NCI-H146 treated with DMSO at 0.1 percent for 48 hours (cell line): ENCODE data around the gene RNF126.
A peak's percentile ranks its signal among the peaks of the same experiment; 100 is the strongest.
"Not testable (repeated sequence)": the region's sequence is repeated elsewhere in the genome, so short reads cannot be mapped to it uniquely, and the experiment has no call there.

Experiments used
- DNase-seq: peaks from one replicate; lab custom pipeline; 2025; ENCODE audit not compliant: unreplicated experiment; lab: John Stamatoyannopoulos, UW

RNF126 gene

GRCh38 chr19:629961-630714, 32.9 kb downstream of the RNF126 start:
- no peak for DNase-seq

- DNase-seq, result peak; percentile 39
Measured at GRCh38 chr19:629515-629914, 33.5 kb downstream of the RNF126 start.

- DNase-seq, result no peak
Measured at GRCh38 chr19:628168-628567, 34.8 kb downstream of the RNF126 start.

DNA sequence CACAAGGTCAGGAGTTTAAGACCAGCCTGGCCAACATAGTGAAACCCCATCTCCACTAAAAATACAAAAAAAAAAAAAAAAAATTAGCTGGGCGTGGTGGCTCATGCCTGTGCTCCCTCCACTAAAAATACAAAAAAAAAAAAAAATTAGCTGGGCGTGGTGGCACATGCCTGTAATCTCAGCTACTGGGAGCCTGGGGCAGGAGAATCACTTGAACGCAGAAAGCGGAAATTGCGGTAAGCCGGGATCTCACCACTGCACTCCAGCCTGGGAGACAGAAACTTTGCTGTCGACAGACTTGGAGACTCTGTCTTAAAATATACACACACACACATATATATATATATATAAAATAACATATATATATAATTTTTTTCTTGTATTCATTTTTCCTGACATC, 36.4 kb downstream of the RNF126 start:
- DNase-seq, result not testable (repeated sequence)

- DNase-seq, result no peak
Measured at GRCh38 chr19:625257-625656, 37.8 kb downstream of the RNF126 start.

GRCh38 chr19:624433-625109, 38.4 kb downstream of the RNF126 start:
- DNase-seq, result no peak

GRCh38 chr19:623974-624373, 39.0 kb downstream of the RNF126 start:
- DNase-seq, result no peak

- no peak for DNase-seq
Measured at GRCh38 chr19:623175-623916, 39.7 kb downstream of the RNF126 start.

DNA sequence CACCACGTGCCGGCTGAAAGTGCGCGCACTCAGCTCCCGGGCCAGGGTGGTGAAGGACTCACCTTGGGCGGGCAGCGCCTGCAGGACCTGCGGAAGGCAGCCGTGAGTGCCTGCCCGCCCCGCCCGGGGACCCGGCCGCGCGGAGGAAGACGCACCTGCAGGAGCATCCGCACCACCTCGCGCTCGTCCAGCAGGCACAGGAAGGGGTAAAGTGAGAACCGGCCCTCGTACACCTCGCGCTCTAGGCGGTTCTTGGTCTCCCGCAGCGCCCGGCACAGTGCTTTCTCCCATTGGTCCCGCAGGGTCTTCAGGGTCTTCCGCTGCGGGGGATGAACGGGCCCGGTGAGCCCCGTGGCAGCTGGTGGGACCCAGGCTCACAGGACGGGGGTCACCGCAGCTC, 40.3 kb downstream of the RNF126 start:
- no peak for DNase-seq

DNA sequence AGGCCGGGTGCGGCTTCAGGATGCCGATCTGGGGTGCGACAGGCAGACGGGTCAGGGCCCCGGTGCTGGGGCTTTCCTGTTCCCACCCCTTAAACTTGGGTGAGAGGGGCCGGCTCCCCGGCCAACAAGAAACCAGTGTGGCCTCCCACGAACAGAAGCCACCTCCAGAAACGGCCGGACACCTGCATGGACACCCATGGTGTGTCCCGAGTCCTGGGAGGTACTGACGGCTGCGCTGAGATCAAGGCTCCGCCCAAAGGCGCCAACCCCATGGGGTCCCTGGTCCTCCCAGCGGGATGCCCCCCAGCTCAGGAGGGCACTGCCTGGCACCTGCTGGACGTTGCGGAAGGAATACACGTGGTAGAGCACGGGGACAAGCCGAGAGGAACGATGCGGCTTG, 41.2 kb downstream of the RNF126 start:
- no peak for DNase-seq

DNA sequence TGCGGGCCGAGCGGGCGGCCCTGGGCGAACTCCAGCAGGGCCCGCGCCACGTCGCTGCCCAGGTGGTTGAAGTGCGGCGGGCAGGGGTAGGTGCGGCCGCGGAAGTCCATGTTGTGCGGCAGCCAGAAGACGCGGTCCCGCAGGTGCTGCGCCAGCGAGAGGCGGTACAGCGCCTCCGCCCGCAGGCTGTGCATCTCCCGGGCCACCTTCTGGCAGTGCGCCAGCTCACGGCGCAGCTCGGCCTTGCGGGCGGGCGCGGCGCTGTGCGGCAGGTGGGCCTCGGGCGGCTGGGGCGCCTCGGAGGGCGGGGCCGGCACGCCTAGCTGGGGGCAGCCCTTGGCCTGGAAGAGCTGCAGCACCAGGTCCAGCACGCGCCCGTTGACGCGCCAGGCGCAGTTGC, 41.8 kb downstream of the RNF126 start:
- not testable (repeated sequence) for DNase-seq

DNA sequence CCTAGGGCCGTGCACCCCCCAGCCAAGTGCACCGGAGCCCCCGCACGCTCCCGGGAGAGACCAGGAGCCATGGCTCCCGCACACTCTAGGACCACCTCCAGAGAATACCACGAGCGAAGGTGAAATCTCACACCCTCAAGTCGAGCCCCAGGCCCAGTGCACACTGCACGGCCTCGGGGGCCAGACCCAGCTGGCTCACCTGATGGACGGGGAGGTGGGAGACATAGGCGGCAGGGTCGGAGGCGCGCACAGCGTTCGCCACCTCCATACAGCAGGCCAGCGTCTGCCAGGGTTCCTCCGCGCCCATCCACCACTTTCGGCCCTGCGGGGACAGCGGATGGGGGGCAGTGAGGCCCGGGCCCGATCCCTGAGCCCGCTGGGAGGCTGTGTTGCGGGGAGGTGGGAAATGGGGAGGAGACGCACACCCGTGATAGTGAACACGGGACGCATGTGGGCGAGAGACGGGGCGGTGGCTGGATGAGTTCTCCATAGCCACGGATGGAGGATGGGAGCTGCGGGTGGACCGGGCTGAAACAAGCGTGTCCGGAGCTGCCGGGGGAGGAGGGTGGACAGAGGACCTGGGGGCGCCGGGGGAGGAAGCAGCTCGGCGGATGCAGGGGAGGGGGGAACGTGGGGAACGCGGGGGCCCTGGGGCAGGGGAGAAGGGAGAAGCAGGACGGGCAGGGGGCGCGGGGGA, 42.7 kb downstream of the RNF126 start:
- no peak for DNase-seq

- no peak for DNase-seq
Measured at GRCh38 chr19:619286-620002, 43.6 kb downstream of the RNF126 start.

- DNase-seq, result no peak
Measured at GRCh38 chr19:618674-619285, 44.2 kb downstream of the RNF126 start.

- no peak for DNase-seq
Measured at GRCh38 chr19:618247-618619, 44.8 kb downstream of the RNF126 start.

- DNase-seq, result no peak
Measured at GRCh38 chr19:617551-618246, 45.3 kb downstream of the RNF126 start.

DNA sequence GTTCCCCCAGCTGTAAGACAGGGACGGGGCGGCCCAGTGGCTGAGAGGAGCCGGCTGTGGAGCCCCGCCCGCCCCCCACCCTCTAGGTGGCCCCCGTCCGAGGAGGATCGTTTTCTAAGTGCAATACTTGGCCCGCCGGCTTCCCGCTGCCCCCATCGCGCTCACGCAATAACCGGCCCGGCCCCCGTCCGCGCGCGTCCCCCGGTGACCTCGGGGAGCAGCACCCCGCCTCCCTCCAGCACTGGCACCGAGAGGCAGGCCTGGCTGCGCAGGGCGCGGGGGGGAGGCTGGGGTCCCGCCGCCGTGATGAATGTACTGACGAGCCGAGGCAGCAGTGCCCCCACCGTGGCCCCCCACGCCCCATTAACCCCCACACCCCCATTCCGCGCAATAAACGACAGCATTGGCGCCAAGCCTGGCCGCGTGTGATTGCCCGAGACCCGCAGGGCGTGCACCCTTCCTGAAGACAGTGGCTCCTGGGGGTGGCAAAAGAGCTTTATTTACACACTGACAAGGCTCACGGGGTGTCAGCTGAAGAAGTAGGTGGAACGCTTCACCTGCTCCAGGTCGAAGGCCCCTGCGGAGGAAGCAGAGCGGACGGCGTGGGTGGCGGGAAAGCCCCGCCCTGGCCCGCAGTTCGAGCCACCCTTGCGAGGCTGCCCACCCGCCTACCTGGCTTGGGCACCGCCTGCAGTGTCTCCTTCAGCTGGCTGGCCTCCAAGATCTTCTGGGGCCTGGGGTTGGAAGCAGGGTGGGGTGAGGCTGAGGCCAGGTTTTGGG, 46.1 kb downstream of the RNF126 start:
- no peak for DNase-seq

DNA sequence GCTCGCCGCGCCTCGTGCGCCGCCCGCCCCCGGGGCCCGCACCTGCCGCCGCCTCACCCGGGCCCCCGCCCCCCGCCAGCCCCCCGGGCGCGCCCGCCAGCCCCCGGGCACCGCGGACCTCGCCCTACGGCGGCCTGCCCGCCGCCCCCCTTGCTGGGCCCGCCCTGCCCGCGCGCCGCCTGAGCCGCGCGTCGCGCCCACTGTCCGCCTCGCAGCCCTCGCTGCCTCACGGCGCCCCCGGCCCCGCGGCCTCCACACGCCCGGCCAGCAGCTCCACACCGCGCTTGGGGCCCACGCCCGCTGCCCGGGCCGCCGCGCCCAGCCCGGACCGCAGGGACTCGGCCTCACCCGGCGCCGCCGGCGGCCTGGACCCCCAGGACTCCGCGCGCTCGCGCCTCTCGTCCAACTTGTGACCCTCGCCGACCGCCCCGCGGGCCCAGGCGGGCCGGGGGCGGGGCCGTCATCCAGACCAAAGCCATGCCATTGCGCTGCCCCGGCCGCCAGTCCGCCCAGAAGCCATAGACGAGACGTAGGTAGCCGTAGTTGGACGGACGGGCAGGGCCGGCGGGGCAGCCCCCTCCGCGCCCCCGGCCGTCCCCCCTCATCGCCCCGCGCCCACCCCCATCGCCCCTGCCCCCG, 46.8 kb downstream of the RNF126 start:
- no peak for DNase-seq

DNA sequence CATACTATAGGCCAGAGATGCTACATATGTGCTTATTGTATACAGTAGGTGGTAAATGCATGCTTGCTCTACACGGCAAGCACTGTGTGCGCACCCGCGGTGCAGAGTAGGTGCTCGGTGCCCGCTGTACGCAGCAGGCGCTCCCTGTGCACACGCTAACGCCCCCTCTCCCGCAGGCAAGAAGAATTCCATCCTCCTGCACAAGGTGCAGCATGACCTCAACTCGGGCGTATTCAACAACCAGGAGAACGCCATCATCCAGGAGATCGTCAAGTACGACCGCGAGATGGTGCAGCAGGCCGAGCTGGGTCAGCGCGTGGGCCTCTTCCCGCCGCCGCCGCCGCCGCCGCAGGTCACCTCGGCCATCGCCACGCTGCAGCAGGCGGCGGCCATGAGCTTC, 47.4 kb downstream of the RNF126 start:
- DNase-seq, result no peak
